GM19395 (cell line): Measurements from ENCODE around the gene LACRT.
"Not testable (repeated sequence)": the region's sequence is repeated elsewhere in the genome, so short reads cannot be mapped to it uniquely, and the experiment has no call there.

Experiments
- ATAC-seq: cut with Tn5 transposase; IDR thresholded peaks from one replicate; pipeline ENCODE4 v1.9.1; 2021; ENCODE audit warnings: mild to moderate bottlenecking, moderate library complexity; ENCODE audit not compliant: unreplicated experiment

LACRT gene

GRCh38 chr12:54634795-54635194, at the start of gene LACRT:
Gene LACRT, minus strand, starts transcription at chr12:54634895. Its CDS starts 54 bp downstream, at chr12:54634841.
- no peak for ATAC-seq

GRCh38 chr12:54683398-54683797, 48.7 kb upstream of the LACRT start:
- no peak for ATAC-seq

- ATAC-seq: no peak
Observed at GRCh38 chr12:54682674-54683073, 48.0 kb upstream of the LACRT start.

GRCh38 chr12:54680374-54680773, 45.7 kb upstream of the LACRT start:
- ATAC-seq: no peak

- no peak for ATAC-seq
Observed at GRCh38 chr12:54678131-54678530, 43.4 kb upstream of the LACRT start.

GRCh38 chr12:54667945-54668344, 33.2 kb upstream of the LACRT start:
- ATAC-seq: no peak

- ATAC-seq: no peak
Observed at GRCh38 chr12:54666008-54666407, 31.3 kb upstream of the LACRT start.

- not testable (repeated sequence) for ATAC-seq
Observed at GRCh38 chr12:54665022-54665635, 30.4 kb upstream of the LACRT start.

- ATAC-seq: no peak
Observed at GRCh38 chr12:54663603-54664002, 28.9 kb upstream of the LACRT start.

GRCh38 chr12:54662026-54662425, 27.3 kb upstream of the LACRT start:
- ATAC-seq: no peak

GRCh38 chr12:54661048-54661447, 26.4 kb upstream of the LACRT start:
- ATAC-seq: no peak

- ATAC-seq: no peak
Observed at GRCh38 chr12:54660320-54660962, 25.7 kb upstream of the LACRT start.

- peak; percentile 85 for ATAC-seq
Observed at GRCh38 chr12:54658306-54659264, 23.9 kb upstream of the LACRT start.

GRCh38 chr12:54657105-54657607, 22.5 kb upstream of the LACRT start:
- no peak for ATAC-seq

- ATAC-seq: no peak
Observed at GRCh38 chr12:54654926-54655325, 20.2 kb upstream of the LACRT start.

- no peak for ATAC-seq
Observed at GRCh38 chr12:54653025-54653424, 18.3 kb upstream of the LACRT start.

GRCh38 chr12:54650889-54651288, 16.2 kb upstream of the LACRT start:
- ATAC-seq: no peak

GRCh38 chr12:54650409-54650808, 15.7 kb upstream of the LACRT start:
- ATAC-seq: no peak

GRCh38 chr12:54649825-54650224, 15.1 kb upstream of the LACRT start:
- ATAC-seq: no peak

- no peak for ATAC-seq
Observed at GRCh38 chr12:54648265-54648664, 13.6 kb upstream of the LACRT start, which contains the start of gene DCD. Gene DCD, minus strand, starts transcription at chr12:54648365. Its CDS starts 62 bp downstream, at chr12:54648303.

- no peak for ATAC-seq
Observed at GRCh38 chr12:54641554-54641953, 6.9 kb upstream of the LACRT start.
